ENCODE data around the gene DNAJA4. TPM values are rescaled to one million over a fixed set of nuclear protein-coding genes. Genes with fewer than 3 reads are reported as not detected.

DNAJA4 gene
- total RNA-seq, 2 experiments from 2014 or later, result 47.0 to 48.5 TPM

GRCh38 chr15:78308422-78309032 is 44.2 kb downstream of the DNAJA4 start:
- no peak overlapping the region for H3K27ac ChIP-seq (ENCODE audit: low read depth in 1 of 2, low read length in 2 of 2)
- H3K4me3 ChIP-seq (ENCODE audit: low read length), result no peak overlapping the region
- TF ChIP-seq CTCF (IDR thresholded peaks at IDR 0.05), result no peak
- ATAC-seq (ENCODE audit: poor library complexity), result peak; percentile 68
- H3K4me1 Mint-ChIP-seq (ENCODE audit: low read depth), result no peaks in the 10 kb centered on the region
- H3K9me3 Mint-ChIP-seq, result no peaks in the 10 kb centered on the region
- no peaks in the 10 kb centered on the region for H3K4me1 ChIP-seq (ENCODE audit: insufficient read depth, low read length)
- H3K27me3 Mint-ChIP-seq, result peaks cover 13% of the 10 kb centered on the region
- H3K4me3 Mint-ChIP-seq, result no peak overlapping the region
- H3K27ac Mint-ChIP-seq, result no peak overlapping the region
- CTCF ChIA-PET, result interaction anchor here (1.4 kb wide), 1 partner anchor 114 kb away, joined by 3 read pairs; no protein-coding TSS in a partner anchor
- H3K36me3 ChIP-seq (ENCODE audit: insufficient read depth, low read length), result no peaks in the 10 kb centered on the region
- no peaks in the 10 kb centered on the region for H3K36me3 Mint-ChIP-seq (ENCODE audit: low read depth)
- H3K27me3 ChIP-seq (ENCODE audit: control insufficient read depth in 1 of 2, insufficient read depth in 2 of 2, low read length in 2 of 2), result peaks cover 0 to 9% of the 10 kb centered on the region in 2 experiments
- no peaks in the 10 kb centered on the region for H3K9me3 ChIP-seq (ENCODE audit: control insufficient read depth in 1 of 2, insufficient read depth in 1 of 2, low read length in 2 of 2)
- intact Hi-C loops (cut with DNase I, micrococcal nuclease), result loop anchor here in 1 of 2 experiments (5.0 to 10.0 kb wide), 3 partner anchors 114 to 406 kb away; partner anchors contain the start of gene PSMA4
- DNase-seq, result peak in 12 of 14 experiments; percentile 6 to 61 (median 28)
- POLR2A ChIA-PET, result no interaction called here

- DNase-seq, result no peak
- ChIA-PET CTCF (no interaction called here), POLR2A (interaction anchor here (1.2 kb wide), 1 partner anchor 12 kb away, joined by 4 read pairs; the partner anchor contains the start of gene SKIC8)
- H3K36me3 Mint-ChIP-seq (ENCODE audit: low read depth), result no peaks in the 10 kb centered on the region
- Histone ChIP-seq H3K27ac (ENCODE audit: low read depth in 1 of 2, low read length in 2 of 2) (no peak overlapping the region), H3K4me1 (ENCODE audit: insufficient read depth, low read length) (no peaks in the 10 kb centered on the region), H3K27me3 (ENCODE audit: control insufficient read depth in 1 of 2, insufficient read depth in 2 of 2, low read length in 2 of 2) (peaks cover 0 to 9% of the 10 kb centered on the region in 2 experiments), H3K4me3 (ENCODE audit: low read length) (no peak overlapping the region), H3K9me3 (ENCODE audit: control insufficient read depth in 1 of 2, insufficient read depth in 1 of 2, low read length in 2 of 2) (no peaks in the 10 kb centered on the region), H3K36me3 (ENCODE audit: insufficient read depth, low read length) (no peaks in the 10 kb centered on the region)
- H3K4me1 Mint-ChIP-seq (ENCODE audit: low read depth), result no peaks in the 10 kb centered on the region
- no peak for TF ChIP-seq CTCF (IDR thresholded peaks at IDR 0.05)
- peaks cover 13% of the 10 kb centered on the region for H3K27me3 Mint-ChIP-seq
- H3K4me3 Mint-ChIP-seq, result no peak overlapping the region
- intact Hi-C loops (cut with DNase I, micrococcal nuclease), result no loop called here
- H3K27ac Mint-ChIP-seq, result no peak overlapping the region
- no peaks in the 10 kb centered on the region for H3K9me3 Mint-ChIP-seq
- no peak for ATAC-seq (ENCODE audit: poor library complexity)
Measured at GRCh38 chr15:78311292-78311691, 46.9 kb downstream of the DNAJA4 start.

GRCh38 chr15:78312536-78312935 is 48.2 kb downstream of the DNAJA4 start:
- no peak for ATAC-seq (ENCODE audit: poor library complexity)
- no peaks in the 10 kb centered on the region for H3K36me3 Mint-ChIP-seq (ENCODE audit: low read depth)
- intact Hi-C loops (cut with DNase I, micrococcal nuclease), result no loop called here
- no peak overlapping the region for H3K27ac Mint-ChIP-seq
- H3K9me3 Mint-ChIP-seq, result no peaks in the 10 kb centered on the region
- H3K9me3 ChIP-seq (ENCODE audit: control insufficient read depth in 1 of 2, insufficient read depth in 1 of 2, low read length in 2 of 2), result no peaks in the 10 kb centered on the region
- H3K27ac ChIP-seq (ENCODE audit: low read depth in 1 of 2, low read length in 2 of 2), result no peak overlapping the region
- ChIA-PET CTCF (no interaction called here), POLR2A (no interaction called here)
- peaks cover 8% of the 10 kb centered on the region for H3K27me3 Mint-ChIP-seq
- no peak overlapping the region for H3K4me3 ChIP-seq (ENCODE audit: low read length)
- no peak for DNase-seq
- H3K4me1 Mint-ChIP-seq (ENCODE audit: low read depth), result no peaks in the 10 kb centered on the region
- TF ChIP-seq CTCF (IDR thresholded peaks at IDR 0.05), result no peak
- H3K36me3 ChIP-seq (ENCODE audit: insufficient read depth, low read length), result no peaks in the 10 kb centered on the region
- H3K27me3 ChIP-seq (ENCODE audit: control insufficient read depth in 1 of 2, insufficient read depth in 2 of 2, low read length in 2 of 2), result peaks cover 0 to 6% of the 10 kb centered on the region in 2 experiments
- H3K4me3 Mint-ChIP-seq, result no peak overlapping the region
- H3K4me1 ChIP-seq (ENCODE audit: insufficient read depth, low read length), result no peaks in the 10 kb centered on the region
